ENCODE measurements around the gene FBXW5. TPM values are rescaled to one million over a fixed set of nuclear protein-coding genes. Genes with fewer than 3 reads are reported as not detected.

FBXW5 gene
- total RNA-seq, 2 donors from 2014 or later = 199 to 304 TPM

DNA sequence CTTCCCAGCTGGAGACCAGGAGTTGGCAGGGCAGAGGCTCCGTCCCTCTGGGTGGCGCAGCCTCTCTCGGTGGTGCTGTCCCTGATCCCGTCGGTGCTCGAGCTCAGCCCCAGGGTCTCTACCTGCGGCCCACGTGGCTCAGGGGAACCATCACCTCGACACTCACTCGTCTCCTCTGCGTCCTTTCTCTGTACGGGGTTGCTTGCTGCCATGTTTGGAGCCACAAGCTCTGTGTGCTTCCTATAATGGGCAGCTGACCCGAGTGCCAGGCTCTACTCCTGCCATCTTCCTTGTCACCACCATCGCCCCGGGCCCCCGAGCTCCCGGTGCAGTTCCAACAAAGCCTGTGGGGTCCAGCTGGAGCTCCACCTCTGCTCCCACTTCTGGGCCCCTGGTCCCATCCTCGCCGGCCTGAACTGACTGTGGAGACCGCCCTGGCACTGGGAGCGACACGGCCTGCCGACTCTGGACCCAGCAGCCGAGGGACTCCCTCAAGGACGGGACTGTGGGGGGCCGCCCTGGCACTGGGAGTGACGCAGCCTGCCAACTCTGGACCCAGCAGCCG lies 5.0 kb downstream of the FBXW5 start:
- Histone ChIP-seq H3K9me3 (no peaks in the 10 kb centered on the region), H3K36me3 (peaks cover 21 to 26% of the 10 kb centered on the region in 2 donors), H3K4me1 (replicated peaks) (no peaks in the 10 kb centered on the region), H3K27me3 (replicated peaks; ENCODE audit: insufficient read depth) (no peaks in the 10 kb centered on the region), H3K27ac (no peak overlapping the region), H3K4me3 (no peak overlapping the region)
- TF ChIP-seq POLR2AphosphoS5 (IDR thresholded peaks at IDR 0.05) = no peak
- TF ChIP-seq, protein P1, sequence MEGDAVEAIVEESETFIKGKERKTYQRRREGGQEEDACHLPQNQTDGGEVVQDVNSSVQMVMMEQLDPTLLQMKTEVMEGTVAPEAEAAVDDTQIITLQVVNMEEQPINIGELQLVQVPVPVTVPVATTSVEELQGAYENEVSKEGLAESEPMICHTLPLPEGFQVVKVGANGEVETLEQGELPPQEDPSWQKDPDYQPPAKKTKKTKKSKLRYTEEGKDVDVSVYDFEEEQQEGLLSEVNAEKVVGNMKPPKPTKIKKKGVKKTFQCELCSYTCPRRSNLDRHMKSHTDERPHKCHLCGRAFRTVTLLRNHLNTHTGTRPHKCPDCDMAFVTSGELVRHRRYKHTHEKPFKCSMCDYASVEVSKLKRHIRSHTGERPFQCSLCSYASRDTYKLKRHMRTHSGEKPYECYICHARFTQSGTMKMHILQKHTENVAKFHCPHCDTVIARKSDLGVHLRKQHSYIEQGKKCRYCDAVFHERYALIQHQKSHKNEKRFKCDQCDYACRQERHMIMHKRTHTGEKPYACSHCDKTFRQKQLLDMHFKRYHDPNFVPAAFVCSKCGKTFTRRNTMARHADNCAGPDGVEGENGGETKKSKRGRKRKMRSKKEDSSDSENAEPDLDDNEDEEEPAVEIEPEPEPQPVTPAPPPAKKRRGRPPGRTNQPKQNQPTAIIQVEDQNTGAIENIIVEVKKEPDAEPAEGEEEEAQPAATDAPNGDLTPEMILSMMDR (IDR thresholded peaks at IDR 0.05) = no peak
- no peak for TF ChIP-seq POLR2A (IDR thresholded peaks at IDR 0.05)
- WGBS = 82% methylated on average over 28 of the region's 28 CpGs
- DNase-seq (ENCODE audit: low spot score) = no peak
- intact Hi-C loops (cut with DNase I) = no loop called here

DNA sequence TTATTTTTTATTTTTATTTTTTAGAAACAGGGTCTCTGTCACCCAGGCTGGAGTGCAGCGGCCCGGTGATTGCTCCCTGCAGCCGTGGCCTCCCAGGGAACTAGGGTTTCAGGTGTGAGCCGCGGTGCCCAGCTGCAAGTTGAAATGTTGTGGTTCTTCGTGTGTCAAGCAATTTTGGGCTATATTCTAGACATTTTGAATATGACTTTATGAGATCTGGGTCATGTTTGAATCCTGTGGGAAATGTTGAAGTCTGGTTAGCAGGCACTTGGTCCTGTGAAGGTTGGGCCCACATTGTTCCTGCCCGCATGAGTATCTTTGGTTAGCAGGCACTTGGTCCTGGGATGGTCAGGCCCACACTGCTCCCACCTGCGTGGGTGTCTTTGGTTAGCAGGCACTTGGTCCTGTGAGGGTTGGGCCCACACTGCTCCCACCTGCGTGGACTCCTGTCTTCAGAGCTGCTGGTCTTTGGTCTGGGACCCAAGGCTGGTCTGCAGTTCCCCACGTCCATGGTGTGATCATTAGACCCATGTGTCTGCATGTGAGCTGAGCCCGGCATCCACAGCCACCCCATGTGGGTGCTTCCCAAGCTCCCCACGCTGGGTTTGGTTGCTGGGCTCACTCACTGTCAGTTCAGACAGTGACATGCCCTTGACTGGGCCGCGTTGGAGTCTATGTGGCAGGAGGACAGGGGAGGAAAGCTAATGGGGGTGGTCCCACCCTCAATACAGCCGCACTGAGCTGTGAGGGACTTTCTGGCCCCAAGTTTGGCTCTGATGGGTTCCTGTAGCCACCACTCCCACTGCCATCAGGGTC lies 7.1 kb downstream of the FBXW5 start:
- Histone ChIP-seq H3K9me3 (no peaks in the 10 kb centered on the region), H3K4me3 (no peak overlapping the region), H3K27ac (no peak overlapping the region), H3K27me3 (replicated peaks; ENCODE audit: insufficient read depth) (no peaks in the 10 kb centered on the region), H3K36me3 (peaks cover 16 to 22% of the 10 kb centered on the region in 2 donors), H3K4me1 (replicated peaks) (no peaks in the 10 kb centered on the region)
- 92% methylated on average over 15 of the region's 15 CpGs for WGBS
- TF ChIP-seq, protein P1 (IDR thresholded peaks at IDR 0.05) = no peak
- TF ChIP-seq POLR2AphosphoS5 (IDR thresholded peaks at IDR 0.05) (no peak), POLR2A (IDR thresholded peaks at IDR 0.05) (no peak)
- no peak for DNase-seq (ENCODE audit: low spot score)
- intact Hi-C loops (cut with DNase I) = no loop called here

DNA sequence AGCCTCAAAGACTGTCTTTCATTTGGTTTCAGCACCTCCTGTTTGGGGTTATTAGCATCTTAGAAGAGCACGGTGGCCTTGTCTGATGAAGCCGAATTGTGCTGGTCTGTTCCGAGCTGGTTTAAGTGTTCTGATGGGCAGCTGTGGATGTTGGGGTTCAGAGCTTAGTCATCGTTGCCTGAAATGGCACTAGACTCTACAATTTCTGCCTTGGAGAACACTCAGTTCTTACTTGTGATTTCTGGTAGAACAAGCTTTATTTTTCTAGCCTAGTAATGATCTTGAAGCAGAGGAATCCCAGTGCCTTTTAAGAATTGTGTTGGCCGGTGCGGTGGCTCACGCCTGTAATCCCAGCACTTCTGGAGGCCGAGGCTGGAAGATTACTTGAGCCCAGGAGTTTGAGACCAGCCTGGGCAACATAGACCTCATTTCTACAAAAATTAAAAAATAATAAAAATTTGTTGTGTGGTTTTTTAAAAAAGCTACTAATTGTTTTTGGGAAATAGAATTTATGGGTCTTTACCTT lies 7.8 kb downstream of the FBXW5 start:
- TF ChIP-seq, protein P1 (IDR thresholded peaks at IDR 0.05) = no peak
- TF ChIP-seq POLR2AphosphoS5 (IDR thresholded peaks at IDR 0.05) (no peak), POLR2A (IDR thresholded peaks at IDR 0.05) (no peak)
- Histone ChIP-seq H3K36me3 (peaks cover 9 to 16% of the 10 kb centered on the region in 2 donors), H3K4me3 (no peak overlapping the region), H3K4me1 (replicated peaks) (no peaks in the 10 kb centered on the region), H3K27me3 (replicated peaks; ENCODE audit: insufficient read depth) (no peaks in the 10 kb centered on the region), H3K27ac (no peak overlapping the region), H3K9me3 (no peaks in the 10 kb centered on the region)
- WGBS = 86% methylated on average over 8 of the region's 8 CpGs
- DNase-seq (ENCODE audit: low spot score) = no peak
- intact Hi-C loops (cut with DNase I) = no loop called here

DNA sequence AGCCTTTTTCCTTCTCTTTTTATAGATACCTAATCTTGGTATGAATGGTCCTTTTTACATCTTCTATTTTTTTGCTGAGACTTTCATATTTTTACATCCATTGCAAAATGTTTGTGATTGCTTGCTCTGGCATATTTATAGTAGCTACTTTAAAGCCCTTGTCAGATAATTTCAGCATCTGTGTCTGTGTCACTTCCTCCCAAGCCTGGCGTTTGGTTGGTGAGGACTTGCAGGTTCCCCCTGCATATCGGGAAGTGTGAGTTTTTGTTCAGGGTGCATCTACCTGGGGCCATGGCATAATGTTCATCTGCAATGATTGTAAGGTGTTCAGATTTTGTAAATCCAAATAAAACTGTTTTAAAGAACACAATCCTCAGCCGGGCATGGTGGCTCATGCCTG lies 8.9 kb downstream of the FBXW5 start:
- Histone ChIP-seq H3K36me3 (peaks cover 3 to 5% of the 10 kb centered on the region in 2 donors), H3K27me3 (replicated peaks; ENCODE audit: insufficient read depth) (no peaks in the 10 kb centered on the region), H3K27ac (no peak overlapping the region), H3K4me1 (replicated peaks) (no peaks in the 10 kb centered on the region), H3K4me3 (no peak overlapping the region), H3K9me3 (no peaks in the 10 kb centered on the region)
- intact Hi-C loops (cut with DNase I) = no loop called here
- 88% methylated on average over 3 of the region's 3 CpGs for WGBS
- no peak for DNase-seq (ENCODE audit: low spot score)
- no peak for TF ChIP-seq POLR2A (IDR thresholded peaks at IDR 0.05)
- TF ChIP-seq, protein P1 (IDR thresholded peaks at IDR 0.05) = no peak
- no peak for TF ChIP-seq POLR2AphosphoS5 (IDR thresholded peaks at IDR 0.05)

All from prostate gland (tissue), 2 donors.